SU-DHL-6 (cell line): ENCODE data around the gene ZMYND10.

Experiments used
- H2AFZ ChIP-seq: fragments of 200-600 bp; sonication (generic); 2 replicates; pipeline ENCODE4 v1.6.1; 2014; ENCODE audit warnings: low read depth, mild to moderate bottlenecking, moderate library complexity, mixed read lengths, antibody characterized with exemption, low read length; ENCODE audit not compliant: severe bottlenecking
- H3F3A ChIP-seq: fragments of 200-600 bp; shearing (Covaris generic); 2 replicates; pipeline ENCODE4 v1.6.0; 2016; ENCODE audit warnings: antibody characterized with exemption, mild to moderate bottlenecking; ENCODE audit not compliant: insufficient read depth
- H3K27ac ChIP-seq: fragments of 200-600 bp; sonication (generic); 2 replicates; pipeline ENCODE4 v1.5.1; 2016; ENCODE audit warnings: low read depth, mild to moderate bottlenecking, low read length, moderate library complexity, mixed read lengths
- H3K27me3 ChIP-seq: fragments of 200-600 bp; sonication (generic), shearing (Covaris generic); 2 replicates; pipeline ENCODE4 v1.6.0; 2014; ENCODE audit warnings: mild to moderate bottlenecking, low read length
- H3K36me3 ChIP-seq: fragments of 200-600 bp; sonication (generic); 2 replicates; pipeline ENCODE4 v1.6.1; 2014; ENCODE audit warnings: mild to moderate bottlenecking, low read length, mixed read lengths
- H3K4me2 ChIP-seq: fragments of 300-600, 200-600 bp; shearing (Covaris generic), sonication (generic); 2 replicates; pipeline ENCODE4 v1.6.0; 2014; ENCODE audit warnings: low read length, low read depth, mild to moderate bottlenecking; ENCODE audit not compliant: poor library complexity, severe bottlenecking
- H3K4me3 ChIP-seq: fragments of 200-600 bp; sonication (generic); 2 replicates; pipeline ENCODE4 v1.5.1; 2014; ENCODE audit warnings: antibody characterized with exemption, low read length, mild to moderate bottlenecking, mixed read lengths; ENCODE audit not compliant: insufficient read depth, poor library complexity, severe bottlenecking
- H3K79me2 ChIP-seq: fragments of 200-600 bp; sonication (generic); 2 replicates; pipeline ENCODE4 v1.6.1; 2014; ENCODE audit warnings: mild to moderate bottlenecking, low read length, moderate library complexity; ENCODE audit not compliant: insufficient read depth
- H3K9ac ChIP-seq: fragments of 200-600 bp; sonication (generic); 2 replicates; pipeline ENCODE4 v1.7.0; 2014; ENCODE audit warnings: mild to moderate bottlenecking, low read length
- H3K9me2 ChIP-seq: fragments of 200-600 bp; sonication (generic); replicated peaks from 2 replicates; pipeline ENCODE4 v1.6.1; 2014; ENCODE audit warnings: low read length; ENCODE audit not compliant: insufficient read depth
- H3K9me3 ChIP-seq: fragments of 200-600 bp; sonication (generic); 2 replicates; pipeline ENCODE4 v1.6.1; 2014; ENCODE audit warnings: low read length, mixed read lengths; ENCODE audit not compliant: insufficient read depth
- H4K20me1 ChIP-seq: fragments of 200-600 bp; sonication (generic); 2 replicates; pipeline ENCODE4 v1.6.1; 2014; ENCODE audit warnings: low read depth, mild to moderate bottlenecking, antibody characterized with exemption, low read length, moderate library complexity, mixed read lengths
- CTCF ChIP-seq: fragments of 200-600 bp; sonication (generic); IDR thresholded peaks from one replicate; pipeline ENCODE4 v1.5.1; 2017; ENCODE audit warnings: antibody characterized with exemption, mild to moderate bottlenecking, low read length, moderate library complexity; ENCODE audit not compliant: insufficient read depth, poor library complexity, severe bottlenecking
- EZH2phosphoT487 ChIP-seq: fragments of 200-600 bp; sonication (generic), shearing (Covaris generic); conservative IDR thresholded peaks from 2 replicates; pipeline ENCODE4 v1.6.1; 2018; ENCODE audit warnings: mild to moderate bottlenecking, antibody characterized with exemption, low read length, moderate library complexity, mixed read lengths

The ZMYND10 gene

GRCh38 chr3:50359760-50360110 lies 14.2 kb upstream of the ZMYND10 start:
- Histone ChIP-seq H3K9ac (peak overlapping the region; percentile 79; the same call in 1 of the 2 replicates), H2AFZ (peak overlapping the region; percentile 92), H3K36me3 (no peaks in the 10 kb centered on the region), H3K9me2 (no peaks in the 10 kb centered on the region), H4K20me1 (no peaks in the 10 kb centered on the region), H3F3A (no peaks in the 10 kb centered on the region), H3K79me2 (peaks cover 29% of the 10 kb centered on the region), H3K9me3 (no peaks in the 10 kb centered on the region), H3K4me3 (peak overlapping the region; percentile 49), H3K27ac (no peak overlapping the region), H3K27me3 (no peaks in the 10 kb centered on the region), H3K4me2 (peak overlapping the region; percentile 73)
- TF ChIP-seq EZH2phosphoT487 = no peak
- no peak for TF ChIP-seq CTCF

DNA sequence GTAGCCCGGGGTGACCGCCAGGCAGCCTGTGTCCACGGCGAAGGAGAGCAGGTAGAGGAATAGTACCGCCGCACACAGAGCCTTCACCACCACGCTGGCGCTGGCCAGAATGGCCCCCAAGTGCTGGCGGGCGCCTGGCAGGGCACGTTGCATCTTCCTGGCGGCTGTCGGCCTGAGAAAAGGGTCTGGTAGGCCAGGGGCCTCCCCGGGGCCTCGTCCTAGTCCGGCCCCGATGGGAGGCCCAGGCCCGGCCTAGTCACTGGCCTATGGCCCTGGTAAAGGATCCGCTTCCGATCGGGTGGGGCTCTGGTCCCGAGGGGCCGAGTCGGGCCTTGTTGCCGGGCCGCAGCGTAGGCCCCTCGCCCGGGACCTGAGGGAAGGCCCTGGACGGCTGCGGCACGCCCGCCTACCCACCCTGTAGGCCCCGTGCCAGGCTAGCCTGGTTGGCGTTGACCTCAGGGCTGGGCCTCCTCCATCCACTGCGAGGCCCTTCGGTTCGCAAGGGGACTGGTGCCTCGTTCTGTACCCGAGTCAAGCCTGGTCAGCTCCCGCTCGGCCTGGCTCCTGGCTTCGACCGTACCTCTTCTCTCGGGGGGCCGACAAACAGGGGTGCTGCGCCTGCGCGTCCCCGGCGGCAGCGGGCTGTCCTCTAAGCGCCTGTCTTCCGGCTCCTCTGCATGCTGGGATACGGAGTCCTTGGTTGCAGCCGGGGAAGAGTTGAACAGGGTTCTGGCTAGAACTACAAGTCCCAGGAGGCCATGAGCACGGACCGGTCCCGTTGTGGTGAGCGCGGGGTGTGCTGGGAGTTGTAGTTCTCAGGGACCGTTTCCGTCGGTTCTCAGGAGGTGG lies 13.6 kb upstream of the ZMYND10 start, which contains the start of gene TMEM115:
TSS of gene TMEM115 (minus strand) at position 611 of the 849 bp plus-strand sequence. CDS start at position 153, 458 bp downstream.
- Histone ChIP-seq H3K4me2 (peak within 1 kb of the TSS; percentile 74), H2AFZ (peak within 1 kb of the TSS; percentile 92), H3K9me2 (no peaks in the 10 kb centered on the region), H3K36me3 (no peaks in the 10 kb centered on the region), H4K20me1 (no peaks in the 10 kb centered on the region), H3F3A (no peaks in the 10 kb centered on the region), H3K79me2 (peaks cover 29% of the 10 kb centered on the region), H3K9me3 (no peaks in the 10 kb centered on the region), H3K9ac (peak within 1 kb of the TSS; percentile 79), H3K27ac (peak within 1 kb of the TSS; percentile 19; the same call in 1 of the 2 replicates), H3K27me3 (no peaks in the 10 kb centered on the region), H3K4me3 (peak within 1 kb of the TSS; percentile 68)
- TF ChIP-seq CTCF (no peak), EZH2phosphoT487 (no peak)

GRCh38 chr3:50358355-50358910 lies 12.9 kb upstream of the ZMYND10 start:
- Histone ChIP-seq H3K36me3 (no peaks in the 10 kb centered on the region), H3K9ac (peak overlapping the region; percentile 79), H3F3A (no peaks in the 10 kb centered on the region), H3K9me3 (no peaks in the 10 kb centered on the region), H3K9me2 (no peaks in the 10 kb centered on the region), H3K79me2 (peaks cover 29% of the 10 kb centered on the region), H2AFZ (no peak overlapping the region), H3K4me2 (peak overlapping the region; percentile 74), H3K27ac (no peak overlapping the region), H3K4me3 (peak overlapping the region; percentile 68), H4K20me1 (no peaks in the 10 kb centered on the region), H3K27me3 (no peaks in the 10 kb centered on the region)
- no peak for TF ChIP-seq EZH2phosphoT487
- no peak for TF ChIP-seq CTCF
